Measurements from ENCODE around the gene OPCML. TPM values are rescaled to one million over a fixed set of nuclear protein-coding genes. Genes with fewer than 3 reads are reported as not detected.

OPCML gene
- total and polyA plus RNA-seq, 2 experiments from 2014 or later: 1.2 to 4.4 TPM

DNA sequence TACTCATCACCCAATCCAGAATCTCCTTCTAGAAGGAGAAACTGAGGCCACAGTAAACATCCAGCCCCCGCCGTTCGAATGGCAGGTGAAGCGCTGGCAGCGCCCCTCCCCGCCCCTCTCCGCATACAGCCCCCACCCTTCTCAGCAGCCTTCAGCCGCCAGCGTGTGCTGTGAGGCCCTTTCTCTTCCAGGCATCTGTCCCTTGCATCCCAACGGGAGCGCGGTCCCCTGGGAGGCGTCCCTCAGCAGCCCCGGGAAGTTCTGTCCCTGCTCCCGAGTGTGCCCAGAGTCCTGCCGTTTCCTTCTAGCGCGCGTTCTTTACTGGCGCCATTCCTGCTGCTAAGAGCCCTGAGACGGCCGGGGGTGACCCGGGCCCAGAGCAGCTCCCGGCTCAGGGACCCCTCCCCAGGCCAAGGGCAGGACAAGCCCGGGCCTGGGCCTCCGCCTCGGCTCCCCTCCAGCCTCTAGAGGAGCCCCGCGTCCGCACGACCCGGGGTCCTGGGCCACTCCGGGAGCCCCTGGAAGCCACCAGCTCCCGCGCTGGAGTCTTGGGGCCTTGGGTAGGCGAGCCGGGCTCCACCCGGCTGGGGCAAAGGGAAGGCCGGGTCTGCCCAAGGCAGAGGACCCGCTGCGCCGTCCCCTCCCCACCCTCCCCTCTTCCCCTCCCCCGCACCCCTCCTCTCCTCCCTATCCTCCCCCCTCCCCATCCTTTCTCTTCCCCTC lies 450.4 kb downstream of the OPCML start:
- Histone ChIP-seq H3K27ac (ENCODE audit: low read depth) (peak overlapping the region; percentile 73; the same call in 1 of the 2 replicates), H3K79me2 (replicated peaks; ENCODE audit: insufficient read depth) (no peaks in the 10 kb centered on the region), H3K36me3 (ENCODE audit: insufficient read depth) (no peaks in the 10 kb centered on the region), H3K4me3 (peak overlapping the region; percentile 67), H3K4me1 (ENCODE audit: insufficient read depth) (peaks cover 38% of the 10 kb centered on the region), H3F3A (replicated peaks; ENCODE audit: low read depth) (no peaks in the 10 kb centered on the region), H3K4me2 (peak overlapping the region; percentile 90), H4K20me1 (replicated peaks; ENCODE audit: insufficient read depth) (no peaks in the 10 kb centered on the region), H3K27me3 (ENCODE audit: insufficient read depth) (peaks cover 10% of the 10 kb centered on the region; the same call in 1 of the 2 replicates), H2AFZ (peak overlapping the region; percentile 66), H3K9me2 (ENCODE audit: insufficient read depth) (no peaks in the 10 kb centered on the region)
- peak; percentile 53 for DNase-seq (ENCODE audit: low spot score)
- ATAC-seq: peak; percentile 12
- Mint-ChIP-seq H3K27ac (no peak overlapping the region), H3K9me3 (no peaks in the 10 kb centered on the region; the same call in 2 of the 3 replicates), H3K36me3 (ENCODE audit: low read depth) (no peaks in the 10 kb centered on the region), H3K4me3 (peak overlapping the region; percentile 65; the same call in 2 of the 3 replicates), H3K4me1 (peaks cover 28% of the 10 kb centered on the region), H3K27me3 (ENCODE audit: insufficient read depth, low read depth, poor library complexity) (peaks cover 24% of the 10 kb centered on the region)
- TF ChIP-seq, protein P1, sequence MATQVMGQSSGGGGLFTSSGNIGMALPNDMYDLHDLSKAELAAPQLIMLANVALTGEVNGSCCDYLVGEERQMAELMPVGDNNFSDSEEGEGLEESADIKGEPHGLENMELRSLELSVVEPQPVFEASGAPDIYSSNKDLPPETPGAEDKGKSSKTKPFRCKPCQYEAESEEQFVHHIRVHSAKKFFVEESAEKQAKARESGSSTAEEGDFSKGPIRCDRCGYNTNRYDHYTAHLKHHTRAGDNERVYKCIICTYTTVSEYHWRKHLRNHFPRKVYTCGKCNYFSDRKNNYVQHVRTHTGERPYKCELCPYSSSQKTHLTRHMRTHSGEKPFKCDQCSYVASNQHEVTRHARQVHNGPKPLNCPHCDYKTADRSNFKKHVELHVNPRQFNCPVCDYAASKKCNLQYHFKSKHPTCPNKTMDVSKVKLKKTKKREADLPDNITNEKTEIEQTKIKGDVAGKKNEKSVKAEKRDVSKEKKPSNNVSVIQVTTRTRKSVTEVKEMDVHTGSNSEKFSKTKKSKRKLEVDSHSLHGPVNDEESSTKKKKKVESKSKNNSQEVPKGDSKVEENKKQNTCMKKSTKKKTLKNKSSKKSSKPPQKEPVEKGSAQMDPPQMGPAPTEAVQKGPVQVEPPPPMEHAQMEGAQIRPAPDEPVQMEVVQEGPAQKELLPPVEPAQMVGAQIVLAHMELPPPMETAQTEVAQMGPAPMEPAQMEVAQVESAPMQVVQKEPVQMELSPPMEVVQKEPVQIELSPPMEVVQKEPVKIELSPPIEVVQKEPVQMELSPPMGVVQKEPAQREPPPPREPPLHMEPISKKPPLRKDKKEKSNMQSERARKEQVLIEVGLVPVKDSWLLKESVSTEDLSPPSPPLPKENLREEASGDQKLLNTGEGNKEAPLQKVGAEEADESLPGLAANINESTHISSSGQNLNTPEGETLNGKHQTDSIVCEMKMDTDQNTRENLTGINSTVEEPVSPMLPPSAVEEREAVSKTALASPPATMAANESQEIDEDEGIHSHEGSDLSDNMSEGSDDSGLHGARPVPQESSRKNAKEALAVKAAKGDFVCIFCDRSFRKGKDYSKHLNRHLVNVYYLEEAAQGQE (IDR thresholded peaks at IDR 0.05; ENCODE audit: unreplicated experiment): no peak
- no peak for TF ChIP-seq ZNF331 (CRISPR knock-in tag; IDR thresholded peaks at IDR 0.05; ENCODE audit: low read depth)
- TF ChIP-seq, protein P2, sequence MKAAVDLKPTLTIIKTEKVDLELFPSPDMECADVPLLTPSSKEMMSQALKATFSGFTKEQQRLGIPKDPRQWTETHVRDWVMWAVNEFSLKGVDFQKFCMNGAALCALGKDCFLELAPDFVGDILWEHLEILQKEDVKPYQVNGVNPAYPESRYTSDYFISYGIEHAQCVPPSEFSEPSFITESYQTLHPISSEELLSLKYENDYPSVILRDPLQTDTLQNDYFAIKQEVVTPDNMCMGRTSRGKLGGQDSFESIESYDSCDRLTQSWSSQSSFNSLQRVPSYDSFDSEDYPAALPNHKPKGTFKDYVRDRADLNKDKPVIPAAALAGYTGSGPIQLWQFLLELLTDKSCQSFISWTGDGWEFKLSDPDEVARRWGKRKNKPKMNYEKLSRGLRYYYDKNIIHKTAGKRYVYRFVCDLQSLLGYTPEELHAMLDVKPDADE (IDR thresholded peaks at IDR 0.05): no peak
- no peak for TF ChIP-seq EZH2 (IDR thresholded peaks at IDR 0.05; ENCODE audit: low read depth, unreplicated experiment)
- no peak for TF ChIP-seq CREB1 (CRISPR knock-in tag; IDR thresholded peaks at IDR 0.05; ENCODE audit: low read depth)
- no peak; the same call in 1 of the 2 replicates for TF ChIP-seq POLR2AphosphoS5 (IDR thresholded peaks at IDR 0.05; ENCODE audit: low read depth)
- TF ChIP-seq, protein P3, sequence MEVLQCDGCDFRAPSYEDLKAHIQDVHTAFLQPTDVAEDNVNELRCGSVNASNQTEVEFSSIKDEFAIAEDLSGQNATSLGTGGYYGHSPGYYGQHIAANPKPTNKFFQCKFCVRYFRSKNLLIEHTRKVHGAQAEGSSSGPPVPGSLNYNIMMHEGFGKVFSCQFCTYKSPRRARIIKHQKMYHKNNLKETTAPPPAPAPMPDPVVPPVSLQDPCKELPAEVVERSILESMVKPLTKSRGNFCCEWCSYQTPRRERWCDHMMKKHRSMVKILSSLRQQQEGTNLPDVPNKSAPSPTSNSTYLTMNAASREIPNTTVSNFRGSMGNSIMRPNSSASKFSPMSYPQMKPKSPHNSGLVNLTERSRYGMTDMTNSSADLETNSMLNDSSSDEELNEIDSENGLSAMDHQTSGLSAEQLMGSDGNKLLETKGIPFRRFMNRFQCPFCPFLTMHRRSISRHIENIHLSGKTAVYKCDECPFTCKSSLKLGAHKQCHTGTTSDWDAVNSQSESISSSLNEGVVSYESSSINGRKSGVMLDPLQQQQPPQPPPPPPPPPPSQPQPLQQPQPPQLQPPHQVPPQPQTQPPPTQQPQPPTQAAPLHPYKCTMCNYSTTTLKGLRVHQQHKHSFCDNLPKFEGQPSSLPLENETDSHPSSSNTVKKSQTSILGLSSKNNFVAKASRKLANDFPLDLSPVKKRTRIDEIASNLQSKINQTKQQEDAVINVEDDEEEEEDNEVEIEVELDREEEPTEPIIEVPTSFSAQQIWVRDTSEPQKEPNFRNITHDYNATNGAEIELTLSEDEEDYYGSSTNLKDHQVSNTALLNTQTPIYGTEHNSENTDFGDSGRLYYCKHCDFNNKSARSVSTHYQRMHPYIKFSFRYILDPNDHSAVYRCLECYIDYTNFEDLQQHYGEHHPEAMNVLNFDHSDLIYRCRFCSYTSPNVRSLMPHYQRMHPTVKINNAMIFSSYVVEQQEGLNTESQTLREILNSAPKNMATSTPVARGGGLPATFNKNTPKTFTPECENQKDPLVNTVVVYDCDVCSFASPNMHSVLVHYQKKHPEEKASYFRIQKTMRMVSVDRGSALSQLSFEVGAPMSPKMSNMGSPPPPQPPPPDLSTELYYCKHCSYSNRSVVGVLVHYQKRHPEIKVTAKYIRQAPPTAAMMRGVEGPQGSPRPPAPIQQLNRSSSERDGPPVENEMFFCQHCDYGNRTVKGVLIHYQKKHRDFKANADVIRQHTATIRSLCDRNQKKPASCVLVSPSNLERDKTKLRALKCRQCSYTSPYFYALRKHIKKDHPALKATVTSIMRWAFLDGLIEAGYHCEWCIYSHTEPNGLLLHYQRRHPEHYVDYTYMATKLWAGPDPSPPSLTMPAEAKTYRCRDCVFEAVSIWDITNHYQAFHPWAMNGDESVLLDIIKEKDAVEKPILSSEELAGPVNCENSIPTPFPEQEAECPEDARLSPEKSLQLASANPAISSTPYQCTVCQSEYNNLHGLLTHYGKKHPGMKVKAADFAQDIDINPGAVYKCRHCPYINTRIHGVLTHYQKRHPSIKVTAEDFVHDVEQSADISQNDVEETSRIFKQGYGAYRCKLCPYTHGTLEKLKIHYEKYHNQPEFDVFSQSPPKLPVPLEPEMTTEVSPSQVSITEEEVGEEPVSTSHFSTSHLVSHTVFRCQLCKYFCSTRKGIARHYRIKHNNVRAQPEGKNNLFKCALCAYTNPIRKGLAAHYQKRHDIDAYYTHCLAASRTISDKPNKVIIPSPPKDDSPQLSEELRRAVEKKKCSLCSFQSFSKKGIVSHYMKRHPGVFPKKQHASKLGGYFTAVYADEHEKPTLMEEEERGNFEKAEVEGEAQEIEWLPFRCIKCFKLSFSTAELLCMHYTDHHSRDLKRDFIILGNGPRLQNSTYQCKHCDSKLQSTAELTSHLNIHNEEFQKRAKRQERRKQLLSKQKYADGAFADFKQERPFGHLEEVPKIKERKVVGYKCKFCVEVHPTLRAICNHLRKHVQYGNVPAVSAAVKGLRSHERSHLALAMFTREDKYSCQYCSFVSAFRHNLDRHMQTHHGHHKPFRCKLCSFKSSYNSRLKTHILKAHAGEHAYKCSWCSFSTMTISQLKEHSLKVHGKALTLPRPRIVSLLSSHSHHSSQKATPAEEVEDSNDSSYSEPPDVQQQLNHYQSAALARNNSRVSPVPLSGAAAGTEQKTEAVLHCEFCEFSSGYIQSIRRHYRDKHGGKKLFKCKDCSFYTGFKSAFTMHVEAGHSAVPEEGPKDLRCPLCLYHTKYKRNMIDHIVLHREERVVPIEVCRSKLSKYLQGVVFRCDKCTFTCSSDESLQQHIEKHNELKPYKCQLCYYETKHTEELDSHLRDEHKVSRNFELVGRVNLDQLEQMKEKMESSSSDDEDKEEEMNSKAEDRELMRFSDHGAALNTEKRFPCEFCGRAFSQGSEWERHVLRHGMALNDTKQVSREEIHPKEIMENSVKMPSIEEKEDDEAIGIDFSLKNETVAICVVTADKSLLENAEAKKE (CRISPR knock-in tag; IDR thresholded peaks at IDR 0.05): no peak
- TF ChIP-seq JUNB (IDR thresholded peaks at IDR 0.05; ENCODE audit: unreplicated experiment): no peak
- TF ChIP-seq, protein P4, sequence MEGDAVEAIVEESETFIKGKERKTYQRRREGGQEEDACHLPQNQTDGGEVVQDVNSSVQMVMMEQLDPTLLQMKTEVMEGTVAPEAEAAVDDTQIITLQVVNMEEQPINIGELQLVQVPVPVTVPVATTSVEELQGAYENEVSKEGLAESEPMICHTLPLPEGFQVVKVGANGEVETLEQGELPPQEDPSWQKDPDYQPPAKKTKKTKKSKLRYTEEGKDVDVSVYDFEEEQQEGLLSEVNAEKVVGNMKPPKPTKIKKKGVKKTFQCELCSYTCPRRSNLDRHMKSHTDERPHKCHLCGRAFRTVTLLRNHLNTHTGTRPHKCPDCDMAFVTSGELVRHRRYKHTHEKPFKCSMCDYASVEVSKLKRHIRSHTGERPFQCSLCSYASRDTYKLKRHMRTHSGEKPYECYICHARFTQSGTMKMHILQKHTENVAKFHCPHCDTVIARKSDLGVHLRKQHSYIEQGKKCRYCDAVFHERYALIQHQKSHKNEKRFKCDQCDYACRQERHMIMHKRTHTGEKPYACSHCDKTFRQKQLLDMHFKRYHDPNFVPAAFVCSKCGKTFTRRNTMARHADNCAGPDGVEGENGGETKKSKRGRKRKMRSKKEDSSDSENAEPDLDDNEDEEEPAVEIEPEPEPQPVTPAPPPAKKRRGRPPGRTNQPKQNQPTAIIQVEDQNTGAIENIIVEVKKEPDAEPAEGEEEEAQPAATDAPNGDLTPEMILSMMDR (conservative IDR thresholded peaks at IDR 0.05; ENCODE audit: low read depth in 2 of 2): no peak

Data from GM23338 (cell line).